ENCODE data around the gene LNPK.
"Not testable (repeated sequence)": the region's sequence is repeated elsewhere in the genome, so short reads cannot be mapped to it uniquely, and the experiment has no call there.

LNPK gene

GRCh38 chr2:175922160-175922559 is 79.9 kb downstream of the LNPK start:
- ChIA-PET POLR2A (no interaction called here), CTCF (no interaction called here)
- TF ChIP-seq CTCF (IDR thresholded peaks at IDR 0.05; ENCODE audit: control extremely low read depth, extremely low read depth, low read depth, missing control alignments), result no peak

GRCh38 chr2:175918935-175919334 is 83.1 kb downstream of the LNPK start:
- TF ChIP-seq CTCF (IDR thresholded peaks at IDR 0.05; ENCODE audit: control extremely low read depth, extremely low read depth, low read depth, missing control alignments), result no peak
- DNase-seq (ENCODE audit: extremely low spot score), result no peak
- POLR2A ChIA-PET, result no interaction called here
- CTCF ChIA-PET, result interaction anchor here (0.9 to 1.5 kb wide), 3 partner anchors 8 to 36 kb away, joined by 3 to 4 read pairs (median 3); no protein-coding TSS in a partner anchor

More at GRCh38 chr2:175922160-175922559, 79.9 kb downstream of the LNPK start:
- no peak for DNase-seq (ENCODE audit: extremely low spot score)

- ChIA-PET CTCF (no interaction called here), POLR2A (no interaction called here)
- DNase-seq (ENCODE audit: extremely low spot score), result no peak
- TF ChIP-seq CTCF (IDR thresholded peaks at IDR 0.05; ENCODE audit: control extremely low read depth, extremely low read depth, low read depth, missing control alignments), result no peak
Measured at GRCh38 chr2:175914846-175915245, 87.2 kb downstream of the LNPK start.

GRCh38 chr2:175913849-175914743 is 88.0 kb downstream of the LNPK start:
- DNase-seq (ENCODE audit: extremely low spot score); CTCF ChIA-PET; POLR2A ChIA-PET: not testable (repeated sequence)

GRCh38 chr2:175913267-175913666 is 88.8 kb downstream of the LNPK start:
- POLR2A ChIA-PET; DNase-seq (ENCODE audit: extremely low spot score); CTCF ChIA-PET: not testable (repeated sequence)

- no peak for TF ChIP-seq CTCF (IDR thresholded peaks at IDR 0.05; ENCODE audit: control extremely low read depth, extremely low read depth, low read depth, missing control alignments)
- CTCF ChIA-PET, result no interaction called here
- POLR2A ChIA-PET, result no interaction called here
- no peak for DNase-seq (ENCODE audit: extremely low spot score)
Measured at GRCh38 chr2:175904035-175904434, 98.0 kb downstream of the LNPK start.

GRCh38 chr2:175903384-175903936 is 98.6 kb downstream of the LNPK start:
- POLR2A ChIA-PET, result no interaction called here
- no peak for DNase-seq (ENCODE audit: extremely low spot score)
- CTCF ChIA-PET, result no interaction called here
- no peak for TF ChIP-seq CTCF (IDR thresholded peaks at IDR 0.05; ENCODE audit: control extremely low read depth, extremely low read depth, low read depth, missing control alignments)

- POLR2A ChIA-PET; DNase-seq (ENCODE audit: extremely low spot score): not testable (repeated sequence)
- CTCF ChIA-PET, result interaction anchor here (1.3 kb wide), 1 partner anchor 12 kb away, joined by 4 read pairs; no protein-coding TSS in a partner anchor
Measured at GRCh38 chr2:175895957-175896356, 106.1 kb downstream of the LNPK start.
